ENCODE measurements around the gene MFSD8. TPM values are rescaled to one million over a fixed set of nuclear protein-coding genes. Genes with fewer than 3 reads are reported as not detected.

MFSD8 gene
- total RNA-seq, 1 donor from 2014 or later = 10.9 TPM

Other genes starting within 250 kb of the MFSD8 start
- not detected for gene SLC25A31, start 234.8 kb downstream of the MFSD8 start, total RNA-seq
- gene HSPA4L, start 182.9 kb downstream of the MFSD8 start, total RNA-seq = 12.4 TPM
- gene PLK4, start 84.3 kb downstream of the MFSD8 start, total RNA-seq = 0.75 TPM
- gene ABHD18, start 233 bp upstream of the MFSD8 start, total RNA-seq = 35.1 TPM
- gene LARP1B, start 96.1 kb upstream of the MFSD8 start, total RNA-seq = 24.2 TPM

All from cardiac septum (tissue), 1 donor.